D341Med (cell line): ENCODE data around the gene PHC2.

Experiments
- DNase-seq: peaks from one replicate; pipeline ENCODE4 v3.0.0; 2012; ENCODE audit warnings: low spot score

The PHC2 gene

GRCh38 chr1:33289858-33290154, 141.1 kb downstream of the PHC2 start:
- DNase-seq = no peak

- no peak for DNase-seq
Measured at GRCh38 chr1:33288976-33289857, 141.7 kb downstream of the PHC2 start.

- DNase-seq = no peak
Measured at GRCh38 chr1:33287317-33287716, 143.6 kb downstream of the PHC2 start.

- DNase-seq = no peak
Measured at GRCh38 chr1:33286451-33287185, 144.3 kb downstream of the PHC2 start.

- DNase-seq = no peak
Measured at GRCh38 chr1:33284049-33284448, 146.8 kb downstream of the PHC2 start.

GRCh38 chr1:33282791-33283190, 148.1 kb downstream of the PHC2 start:
- no peak for DNase-seq

- no peak for DNase-seq
Measured at GRCh38 chr1:33281554-33282303, 149.2 kb downstream of the PHC2 start.

- DNase-seq = no peak
Measured at GRCh38 chr1:33280091-33280661, 150.7 kb downstream of the PHC2 start.

- DNase-seq = no peak
Measured at GRCh38 chr1:33277488-33278084, 153.3 kb downstream of the PHC2 start.

- DNase-seq = no peak
Measured at GRCh38 chr1:33276573-33277298, 154.2 kb downstream of the PHC2 start.

GRCh38 chr1:33275706-33276572, 155.0 kb downstream of the PHC2 start:
- DNase-seq = no peak

- no peak for DNase-seq
Measured at GRCh38 chr1:33275195-33275594, 155.7 kb downstream of the PHC2 start.

GRCh38 chr1:33274446-33274845, 156.4 kb downstream of the PHC2 start:
- DNase-seq = no peak

GRCh38 chr1:33273961-33274371, 156.9 kb downstream of the PHC2 start:
- no peak for DNase-seq
